ENCODE data around the gene OOSP1. TPM values are rescaled to one million over a fixed set of nuclear protein-coding genes. Genes with fewer than 3 reads are reported as not detected.

OOSP1 gene, protein sequence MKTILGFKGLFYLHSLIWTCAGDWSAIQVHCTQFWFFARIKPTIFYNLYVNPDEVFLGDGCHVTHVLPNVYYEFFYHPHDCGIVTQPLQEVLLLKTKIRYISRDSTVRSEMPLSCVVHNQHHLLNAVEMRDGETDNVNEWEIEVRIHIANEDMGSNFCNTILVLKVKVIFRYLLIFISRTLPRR
- total RNA-seq = not detected in 2 replicates

DNA sequence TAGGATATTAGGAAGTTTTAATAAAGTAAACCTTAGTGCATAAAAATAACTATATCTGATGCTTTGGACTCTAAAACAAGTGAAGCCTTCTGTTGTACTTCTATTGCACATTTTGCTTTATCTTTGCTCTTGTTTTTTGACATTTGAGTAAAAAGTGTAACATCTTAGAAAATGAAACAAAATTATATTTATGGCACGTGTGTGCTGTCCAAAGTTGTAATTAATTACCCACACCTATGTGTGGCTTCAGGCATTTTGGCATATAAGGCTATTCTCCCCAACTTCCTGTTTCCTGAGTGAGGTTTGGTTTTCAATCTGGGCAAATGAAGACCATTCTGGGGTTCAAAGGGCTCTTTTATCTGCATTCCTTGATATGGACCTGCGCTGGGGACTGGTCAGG lies at the start of gene OOSP1:
OOSP1 (plus strand) TSS at position 301 of the 400 bp plus-strand sequence; CDS start at position 324, 23 bp downstream.

GRCh38 chr11:59963733-59964132 lies 25.5 kb downstream of the OOSP1 start, which contains the start of gene OOSP4A:
TSS of gene OOSP4A (plus strand) at chr11:59964033. CDS start at chr11:59964033, 0 bp downstream.

Other genes with a start within 250 kb of the OOSP1 start
- not detected in 2 replicates for gene OR10V1, start 224.6 kb upstream of the OOSP1 start, total RNA-seq
- 13.8 and 24.0 TPM in 2 replicates for gene STX3, start 183.1 kb upstream of the OOSP1 start, total RNA-seq
- 29.0 and 45.1 TPM in 2 replicates for gene MRPL16, start 127.7 kb upstream of the OOSP1 start, total RNA-seq
- gene CBLIF, start 92.9 kb upstream of the OOSP1 start, total RNA-seq = not detected in 2 replicates
- gene TCN1, start 71.9 kb upstream of the OOSP1 start, total RNA-seq = not detected in 2 replicates
- gene OOSP3, start 59.6 kb upstream of the OOSP1 start, total RNA-seq = not detected in 2 replicates
- not detected in 2 replicates for gene OOSP4A, start 25.6 kb downstream of the OOSP1 start, total RNA-seq
- gene OOSP4B, start 78.7 kb downstream of the OOSP1 start, total RNA-seq = not detected in 2 replicates
- gene OOSP2, start 102.0 kb downstream of the OOSP1 start, total RNA-seq = not detected in 2 replicates
- gene MS4A3, start 118.2 kb downstream of the OOSP1 start, total RNA-seq = not detected in 2 replicates
- gene MS4A2, start 150.2 kb downstream of the OOSP1 start, total RNA-seq = not detected in 2 replicates
- gene MS4A6A, start 244.7 kb downstream of the OOSP1 start, total RNA-seq = not detected in 2 replicates

Measured in regular cardiac myocyte (primary cell).